Neural cell (in vitro differentiated cells): Measurements from ENCODE around the gene FOXK1.

Source experiments
- CTCF ChIP-seq: fragments of 450-650 bp; IDR thresholded peaks from 2 replicates; pipeline ENCODE4 v1.5.1; 2014; ENCODE audit warnings: antibody characterized with exemption, mild to moderate bottlenecking, moderate library complexity; ENCODE audit not compliant: poor library complexity, severe bottlenecking
- EP300 ChIP-seq: fragments of 450-650 bp; conservative IDR thresholded peaks from 2 replicates; pipeline ENCODE4 v1.6.1; 2014; ENCODE audit warnings: antibody characterized with exemption, mild to moderate bottlenecking, moderate library complexity; ENCODE audit not compliant: poor library complexity, severe bottlenecking
- EZH2 ChIP-seq: fragments of 200-600, 300-800 bp; shearing (Covaris generic), sonication (generic); IDR thresholded peaks from 2 replicates; pipeline ENCODE4 v1.6.1; 2014; ENCODE audit warnings: antibody characterized with exemption, low read length, borderline replicate concordance, mild to moderate bottlenecking; ENCODE audit not compliant: insufficient read depth, poor library complexity, severe bottlenecking
- MXI1 ChIP-seq: fragments of 450-650 bp; conservative IDR thresholded peaks from 2 replicates; pipeline ENCODE4 v1.6.1; 2014; ENCODE audit warnings: antibody characterized with exemption, mild to moderate bottlenecking; ENCODE audit not compliant: poor library complexity, severe bottlenecking
- POLR2AphosphoS5 ChIP-seq: IDR thresholded peaks from 2 replicates; pipeline ENCODE4 v1.6.1; 2012
- RAD21 ChIP-seq: fragments of 450-650 bp; conservative IDR thresholded peaks from 2 replicates; pipeline ENCODE4 v1.6.1; 2014; ENCODE audit warnings: antibody characterized with exemption, mild to moderate bottlenecking, moderate library complexity
- TAF1 ChIP-seq: IDR thresholded peaks from 2 replicates; pipeline ENCODE4 v1.6.1; 2012; ENCODE audit warnings: low read depth
- TF ChIP-seq, protein P1 (sequence below): IDR thresholded peaks from 2 replicates; pipeline ENCODE4 v1.6.1; 2012; ENCODE audit warnings: borderline replicate concordance

- TF ChIP-seq CTCF (no peak), EZH2 (no peak), EP300 (no peak), RAD21 (no peak), POLR2AphosphoS5 (no peak), MXI1 (no peak), TAF1 (no peak)
- TF ChIP-seq, protein P1, sequence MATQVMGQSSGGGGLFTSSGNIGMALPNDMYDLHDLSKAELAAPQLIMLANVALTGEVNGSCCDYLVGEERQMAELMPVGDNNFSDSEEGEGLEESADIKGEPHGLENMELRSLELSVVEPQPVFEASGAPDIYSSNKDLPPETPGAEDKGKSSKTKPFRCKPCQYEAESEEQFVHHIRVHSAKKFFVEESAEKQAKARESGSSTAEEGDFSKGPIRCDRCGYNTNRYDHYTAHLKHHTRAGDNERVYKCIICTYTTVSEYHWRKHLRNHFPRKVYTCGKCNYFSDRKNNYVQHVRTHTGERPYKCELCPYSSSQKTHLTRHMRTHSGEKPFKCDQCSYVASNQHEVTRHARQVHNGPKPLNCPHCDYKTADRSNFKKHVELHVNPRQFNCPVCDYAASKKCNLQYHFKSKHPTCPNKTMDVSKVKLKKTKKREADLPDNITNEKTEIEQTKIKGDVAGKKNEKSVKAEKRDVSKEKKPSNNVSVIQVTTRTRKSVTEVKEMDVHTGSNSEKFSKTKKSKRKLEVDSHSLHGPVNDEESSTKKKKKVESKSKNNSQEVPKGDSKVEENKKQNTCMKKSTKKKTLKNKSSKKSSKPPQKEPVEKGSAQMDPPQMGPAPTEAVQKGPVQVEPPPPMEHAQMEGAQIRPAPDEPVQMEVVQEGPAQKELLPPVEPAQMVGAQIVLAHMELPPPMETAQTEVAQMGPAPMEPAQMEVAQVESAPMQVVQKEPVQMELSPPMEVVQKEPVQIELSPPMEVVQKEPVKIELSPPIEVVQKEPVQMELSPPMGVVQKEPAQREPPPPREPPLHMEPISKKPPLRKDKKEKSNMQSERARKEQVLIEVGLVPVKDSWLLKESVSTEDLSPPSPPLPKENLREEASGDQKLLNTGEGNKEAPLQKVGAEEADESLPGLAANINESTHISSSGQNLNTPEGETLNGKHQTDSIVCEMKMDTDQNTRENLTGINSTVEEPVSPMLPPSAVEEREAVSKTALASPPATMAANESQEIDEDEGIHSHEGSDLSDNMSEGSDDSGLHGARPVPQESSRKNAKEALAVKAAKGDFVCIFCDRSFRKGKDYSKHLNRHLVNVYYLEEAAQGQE: no peak
These were observed 26.8 kb upstream of the FOXK1 start for GRCh38 chr7:4655311-4655710.
